Measurements from ENCODE around the gene KRT72.

Gene KRT72

DNA sequence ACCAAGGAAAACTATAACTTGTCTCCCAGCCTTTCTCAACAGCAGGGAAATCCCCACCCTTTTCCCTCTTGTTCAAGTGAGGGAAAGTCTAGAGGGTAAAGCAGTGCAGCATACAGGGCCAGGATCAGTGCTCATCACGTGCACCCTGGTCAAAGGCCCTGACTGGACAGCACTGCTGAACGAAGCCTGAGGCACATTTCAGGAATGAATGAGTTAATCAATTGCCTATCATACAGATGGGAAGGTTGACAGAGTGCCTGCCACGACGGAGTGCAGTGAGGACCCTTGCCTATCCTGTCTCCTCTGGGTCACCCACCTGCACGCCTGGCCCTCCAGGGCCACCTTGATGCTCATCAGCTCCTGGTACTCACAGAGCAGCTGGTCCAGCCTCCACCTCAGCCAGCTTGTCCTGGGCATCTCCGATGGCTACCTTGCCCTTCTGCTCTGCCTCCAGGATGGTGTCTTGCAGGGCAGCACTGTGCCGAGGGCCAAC, 28.8 kb upstream of the KRT72 start:
- DNase-seq (ENCODE audit: low read depth in 2 of 2): no peak

DNA sequence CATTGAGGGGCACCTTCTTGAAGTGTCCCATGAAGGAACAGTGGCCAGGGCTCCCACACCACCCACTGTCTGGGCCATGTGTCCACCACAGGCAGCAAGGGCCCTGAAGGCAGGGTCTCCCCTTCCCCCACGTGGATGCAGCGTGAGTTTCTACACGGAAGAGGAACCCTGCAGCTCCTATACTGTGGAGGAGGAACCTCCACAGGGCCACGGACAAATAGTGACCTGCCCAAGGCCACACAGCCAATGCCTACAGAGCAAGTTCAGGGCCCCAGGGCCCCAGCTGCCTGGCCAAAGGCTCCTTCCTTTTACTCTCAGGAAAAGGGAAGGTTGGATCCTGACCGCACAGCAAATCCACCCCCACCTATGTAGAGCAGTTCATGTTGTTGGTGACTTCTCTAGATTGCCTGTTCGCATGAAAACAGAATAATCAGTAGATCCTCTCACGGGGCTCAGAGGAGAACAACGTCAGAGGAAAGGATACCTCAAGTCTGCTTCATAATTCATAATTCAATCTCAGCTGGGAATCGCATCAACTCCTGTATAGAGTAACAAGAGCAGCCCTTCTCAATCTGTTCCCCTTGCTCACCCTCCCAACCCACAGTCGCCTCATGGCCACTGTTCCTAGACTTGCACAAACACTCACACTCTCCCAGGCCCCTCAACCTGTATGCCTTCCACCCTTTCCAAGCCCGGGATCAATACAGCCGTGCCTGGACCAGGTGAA, 28.2 kb upstream of the KRT72 start:
- no peak for DNase-seq (ENCODE audit: low read depth in 2 of 2)

DNA sequence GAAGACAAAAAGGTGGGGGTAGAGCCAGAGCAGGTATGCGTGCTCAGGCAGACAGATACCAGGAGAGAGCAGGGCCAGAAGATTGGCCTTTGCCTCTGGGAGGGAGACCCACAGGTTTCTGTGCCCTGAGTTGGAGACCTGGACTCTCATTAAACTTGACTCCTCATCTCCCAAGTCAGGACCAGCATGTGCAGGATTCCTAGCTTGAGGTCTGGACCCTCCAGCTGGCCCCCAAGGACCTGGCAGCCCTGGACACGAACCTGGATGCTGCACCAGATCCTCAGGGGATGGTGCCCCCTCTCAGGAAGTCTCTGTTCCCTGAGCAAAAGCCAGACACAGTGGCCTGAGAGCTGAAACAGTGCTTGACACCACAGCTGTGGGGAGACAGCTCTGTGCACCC, 27.6 kb upstream of the KRT72 start:
- no peak for DNase-seq (ENCODE audit: low read depth in 2 of 2)

- DNase-seq (ENCODE audit: low read depth in 2 of 2): no peak
These were observed 26.8 kb upstream of the KRT72 start for GRCh38 chr12:52628111-52628507.

DNA sequence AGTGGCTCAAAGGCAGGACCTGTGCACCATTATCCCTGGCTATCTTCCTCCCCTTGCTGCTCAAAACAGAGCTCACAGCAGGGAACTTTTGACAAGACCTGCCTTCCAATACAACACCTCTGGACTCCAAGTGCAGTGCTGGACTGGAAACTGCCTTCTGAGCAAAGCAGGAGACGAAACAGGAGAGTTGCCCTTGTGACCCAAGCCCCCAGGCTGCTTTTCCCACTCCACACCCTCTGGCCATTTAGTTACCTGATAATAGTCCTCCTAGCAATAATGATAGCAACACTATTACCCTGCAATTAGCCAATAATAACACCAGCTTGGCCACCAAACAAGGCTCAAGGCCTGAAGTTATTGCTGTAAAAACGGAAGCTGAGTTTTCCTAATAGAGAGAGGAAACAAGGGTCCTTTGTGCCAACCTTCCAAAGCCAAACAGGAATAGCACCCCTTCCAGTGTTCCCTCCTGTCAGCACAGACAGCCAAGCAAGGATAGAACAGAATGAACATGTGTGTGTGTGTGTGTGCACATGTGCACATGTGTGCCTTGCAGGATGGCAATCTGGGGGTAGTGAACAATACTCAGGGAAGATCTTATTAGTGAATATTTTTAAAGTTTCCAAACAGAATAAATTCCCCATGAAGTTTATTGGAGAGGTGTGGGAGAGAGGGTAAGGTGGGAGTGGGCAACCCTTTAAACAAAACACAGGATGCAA, 26.3 kb upstream of the KRT72 start:
- DNase-seq (ENCODE audit: low read depth in 2 of 2): no peak

- DNase-seq (ENCODE audit: low read depth in 2 of 2): no peak
These were observed 21.1 kb upstream of the KRT72 start for GRCh38 chr12:52622349-52622748.

DNA sequence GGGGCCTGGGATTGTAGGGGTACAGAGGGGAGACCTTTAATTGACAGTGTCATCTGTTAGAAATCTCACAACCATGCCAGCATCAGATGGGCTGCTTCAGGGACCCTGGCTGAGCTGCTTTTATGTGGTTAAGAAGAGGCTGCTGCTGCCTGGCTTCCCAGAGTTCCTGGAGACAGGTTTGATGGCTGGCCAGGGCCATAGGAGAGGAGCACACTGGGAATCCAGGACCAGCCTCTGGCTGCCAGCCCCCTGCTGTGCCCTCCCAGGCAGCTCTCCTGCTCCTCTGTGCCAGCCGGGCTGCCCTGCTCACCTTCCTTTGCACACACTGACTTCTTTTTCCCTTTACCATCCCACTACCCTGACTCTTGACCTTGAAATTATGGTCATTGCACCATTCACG, 17.6 kb upstream of the KRT72 start:
- no peak for DNase-seq (ENCODE audit: low read depth in 2 of 2)

DNA sequence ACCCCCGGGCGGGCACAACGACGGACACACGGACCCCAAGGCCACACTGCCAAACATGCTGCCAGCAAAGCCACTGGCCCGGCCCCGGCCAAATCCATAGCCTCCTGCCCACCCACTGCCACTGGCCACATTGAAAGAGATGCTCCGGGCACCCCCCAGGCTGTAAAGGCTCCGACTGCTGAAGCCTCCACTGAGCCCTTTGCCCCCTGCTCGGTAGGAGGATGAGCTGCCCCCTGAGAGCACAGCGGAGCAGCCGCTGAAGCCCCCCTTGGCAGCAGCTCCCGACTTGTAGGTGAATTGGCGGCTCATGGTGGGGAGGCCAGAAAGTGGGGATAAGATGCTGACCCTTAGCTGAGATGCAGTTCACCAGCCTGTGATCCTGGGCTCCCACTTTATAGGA, 17.0 kb upstream of the KRT72 start, which contains the start of gene KRT73:
TSS of gene KRT73 (minus strand) at position 344 of the 400 bp plus-strand sequence. CDS start at position 309, 35 bp downstream.
- DNase-seq (ENCODE audit: low read depth in 2 of 2): no peak

- no peak for DNase-seq (ENCODE audit: low read depth in 2 of 2)
These were observed 16.1 kb upstream of the KRT72 start for GRCh38 chr12:52617403-52617785.

- DNase-seq (ENCODE audit: low read depth in 2 of 2): no peak
These were observed 15.6 kb upstream of the KRT72 start for GRCh38 chr12:52616680-52617402.

GRCh38 chr12:52615912-52616311, 14.6 kb upstream of the KRT72 start:
- DNase-seq (ENCODE audit: low read depth in 2 of 2): no peak

DNA sequence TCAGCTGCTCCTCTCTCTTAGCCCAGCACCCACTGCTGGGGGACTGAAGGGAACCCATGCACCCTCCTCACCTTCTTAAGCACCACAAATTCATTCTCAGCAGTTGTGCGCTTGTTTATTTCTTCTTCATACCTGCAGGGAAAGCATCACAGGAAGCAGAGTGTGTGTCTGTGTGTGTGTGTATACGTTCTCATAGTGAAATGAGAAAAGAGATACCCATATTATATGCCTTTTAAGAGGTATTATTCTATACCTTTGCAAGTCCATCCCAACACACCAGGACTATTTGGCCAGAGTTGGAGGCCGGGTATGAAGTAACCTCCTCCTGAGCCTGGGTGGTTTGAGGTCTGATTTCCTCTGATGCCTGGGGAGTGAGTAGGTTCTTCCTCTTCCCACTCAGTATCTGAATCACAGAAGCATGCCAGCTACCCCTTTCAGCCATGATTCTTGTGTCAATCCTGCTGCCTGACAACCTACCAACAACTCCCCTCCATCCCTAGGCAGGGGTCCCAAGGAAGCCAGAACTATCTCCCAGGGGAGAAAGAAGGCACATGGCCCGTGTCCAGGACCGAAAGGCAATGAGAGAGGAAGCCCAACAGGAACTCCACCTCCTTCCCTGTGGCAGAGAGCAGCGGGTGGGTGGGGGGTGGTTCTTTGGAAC, 14.1 kb upstream of the KRT72 start:
- no peak for DNase-seq (ENCODE audit: low read depth in 2 of 2)

- DNase-seq (ENCODE audit: low read depth in 2 of 2): no peak
These were observed 13.3 kb upstream of the KRT72 start for GRCh38 chr12:52614381-52615207.

- no peak for DNase-seq (ENCODE audit: low read depth in 2 of 2)
These were observed 12.2 kb upstream of the KRT72 start for GRCh38 chr12:52613384-52614030.

DNA sequence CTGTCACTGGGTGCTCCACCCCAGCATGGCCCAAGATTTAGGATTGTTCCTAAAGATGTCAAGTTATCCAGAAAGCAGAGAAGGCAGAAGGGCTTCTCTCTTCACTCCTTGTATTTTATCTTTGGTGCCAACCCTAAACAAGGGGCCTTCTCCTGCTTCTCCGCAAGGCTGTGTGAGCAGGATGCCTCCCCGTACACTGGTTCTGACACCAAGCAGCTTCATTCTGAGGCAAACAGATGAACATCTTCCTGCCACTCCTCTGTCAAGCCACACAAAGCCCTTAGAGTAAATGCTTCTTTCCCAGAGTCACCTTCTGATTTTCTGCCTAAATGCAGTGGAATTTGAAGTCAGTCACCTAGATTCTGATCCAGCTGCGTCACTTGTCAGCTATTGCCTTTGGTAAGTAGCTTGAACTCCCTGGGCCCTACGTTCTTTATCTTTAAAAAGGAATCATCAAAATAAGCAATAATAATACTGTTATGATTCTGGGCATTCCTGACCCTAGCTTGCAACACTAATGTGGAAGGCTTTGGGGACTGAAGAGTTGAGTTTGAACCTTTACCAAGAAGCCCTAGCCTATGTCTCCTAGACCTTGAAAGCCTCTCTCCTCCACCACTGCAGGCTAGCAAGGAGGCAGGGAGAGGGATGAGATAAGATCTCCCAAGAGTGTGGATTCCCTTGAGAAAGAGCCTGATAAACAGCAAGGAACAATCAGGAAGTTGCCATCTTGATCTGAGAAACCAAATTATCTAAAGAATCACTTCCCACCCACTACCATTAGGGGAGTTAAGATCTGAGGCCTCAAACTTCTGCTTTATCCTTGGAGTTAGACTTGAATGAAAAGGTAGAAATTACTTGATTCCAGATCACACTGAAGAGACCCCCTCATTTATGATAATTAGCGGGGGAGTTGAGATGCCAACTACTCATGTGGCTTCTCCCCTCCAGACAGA, 11.4 kb upstream of the KRT72 start:
- no peak for DNase-seq (ENCODE audit: low read depth in 2 of 2)

DNA sequence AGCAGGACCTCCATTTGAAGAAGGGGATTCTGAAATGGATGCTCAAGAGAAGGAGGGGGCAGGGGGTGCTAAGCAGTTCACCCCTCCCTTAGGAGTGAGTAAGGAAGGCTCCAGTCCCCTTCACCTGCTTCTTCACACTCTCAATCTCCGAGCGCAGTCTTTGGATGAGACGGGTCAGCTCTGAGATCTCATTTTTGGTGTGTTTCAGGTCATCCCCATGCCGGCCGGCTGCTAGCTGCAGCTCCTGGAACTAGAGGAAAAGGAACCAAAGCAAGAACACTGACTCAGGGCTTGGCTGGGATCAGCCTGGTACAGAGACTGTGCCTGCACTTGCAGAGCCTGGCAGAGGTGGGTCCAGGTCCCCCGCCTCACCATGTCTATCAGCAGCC, 9.8 kb upstream of the KRT72 start:
- DNase-seq (ENCODE audit: low read depth in 2 of 2): no peak

DNA sequence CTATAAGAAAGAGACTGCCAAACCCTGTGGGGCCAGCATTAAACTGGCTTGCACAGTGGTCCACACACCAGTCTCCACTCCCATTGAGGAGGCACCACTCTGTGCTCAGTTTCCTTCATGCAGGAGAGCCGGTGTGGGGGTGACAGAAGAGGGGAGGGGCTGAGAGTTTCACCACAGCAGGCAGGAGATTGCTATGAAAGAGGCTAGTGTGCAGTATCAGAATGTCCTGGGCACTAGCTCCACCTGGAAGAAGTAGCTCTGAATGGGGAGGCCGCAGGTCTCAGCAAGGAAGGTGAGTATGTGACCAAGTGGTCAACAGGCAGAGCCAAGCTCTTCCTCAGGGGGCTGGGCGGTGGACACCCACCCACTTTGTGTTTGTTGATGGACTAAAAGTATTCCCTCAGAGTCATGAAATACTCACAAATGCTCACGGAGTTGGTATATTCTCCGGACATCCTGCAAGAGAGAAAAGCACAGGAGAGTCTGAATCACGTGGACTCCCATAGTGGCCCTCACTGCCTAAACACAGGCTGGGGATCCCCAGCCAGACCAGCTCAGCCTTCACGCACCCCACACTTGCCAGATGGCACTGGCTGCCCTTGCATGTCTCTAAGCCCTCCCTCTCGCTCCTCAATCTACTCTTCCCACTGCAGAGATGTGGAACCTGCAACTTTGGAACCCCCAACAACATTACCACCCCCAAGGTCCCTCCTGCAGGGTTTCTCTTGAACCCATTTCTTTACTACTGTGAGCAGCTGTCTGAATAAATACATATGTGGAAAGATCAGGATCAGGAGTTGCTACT, 7.8 kb upstream of the KRT72 start:
- no peak for DNase-seq (ENCODE audit: low read depth in 2 of 2)

- DNase-seq (ENCODE audit: low read depth in 2 of 2): no peak
These were observed 6.9 kb upstream of the KRT72 start for GRCh38 chr12:52608161-52608560.

- no peak for DNase-seq (ENCODE audit: low read depth in 2 of 2)
These were observed 6.1 kb upstream of the KRT72 start for GRCh38 chr12:52607314-52607713.
